ENCODE measurements around the gene TMEM109.

DNA sequence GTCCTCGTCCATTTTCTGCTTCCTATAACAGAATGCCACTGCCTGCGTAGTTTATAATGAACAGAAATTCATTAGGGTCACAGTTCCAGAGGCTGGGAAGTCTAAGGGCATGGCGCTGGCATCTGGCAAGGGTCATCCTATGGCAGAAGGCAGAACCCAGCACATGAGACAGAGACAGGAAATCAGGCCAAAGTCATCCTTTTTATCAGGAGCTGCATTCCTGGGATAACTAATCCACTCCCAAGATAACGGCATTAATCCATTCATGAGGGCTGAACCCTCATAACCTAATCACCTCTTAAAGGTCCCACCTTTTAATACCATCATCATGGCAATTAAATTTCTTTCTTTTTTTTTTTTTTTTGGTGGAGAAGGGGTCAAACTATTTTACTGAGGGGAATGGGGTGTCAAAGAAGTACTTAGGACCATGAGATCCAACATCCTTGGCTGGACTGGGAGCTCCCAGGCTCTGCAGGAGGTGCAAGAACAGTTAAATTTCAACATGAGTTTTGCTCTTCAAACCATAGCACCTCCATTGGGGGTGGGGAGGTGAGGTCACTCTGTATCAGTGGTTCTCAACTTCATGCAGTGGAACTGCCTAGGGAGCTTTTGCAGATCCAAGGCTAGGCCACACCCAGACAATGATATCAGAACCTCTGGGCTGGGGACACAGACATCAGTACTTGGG, 4.4 kb downstream of the TMEM109 start:
- TF ChIP-seq ZNF12 (CRISPR knock-in tag; IDR thresholded peaks at IDR 0.05) = no peak
- TF ChIP-seq, protein P1, sequence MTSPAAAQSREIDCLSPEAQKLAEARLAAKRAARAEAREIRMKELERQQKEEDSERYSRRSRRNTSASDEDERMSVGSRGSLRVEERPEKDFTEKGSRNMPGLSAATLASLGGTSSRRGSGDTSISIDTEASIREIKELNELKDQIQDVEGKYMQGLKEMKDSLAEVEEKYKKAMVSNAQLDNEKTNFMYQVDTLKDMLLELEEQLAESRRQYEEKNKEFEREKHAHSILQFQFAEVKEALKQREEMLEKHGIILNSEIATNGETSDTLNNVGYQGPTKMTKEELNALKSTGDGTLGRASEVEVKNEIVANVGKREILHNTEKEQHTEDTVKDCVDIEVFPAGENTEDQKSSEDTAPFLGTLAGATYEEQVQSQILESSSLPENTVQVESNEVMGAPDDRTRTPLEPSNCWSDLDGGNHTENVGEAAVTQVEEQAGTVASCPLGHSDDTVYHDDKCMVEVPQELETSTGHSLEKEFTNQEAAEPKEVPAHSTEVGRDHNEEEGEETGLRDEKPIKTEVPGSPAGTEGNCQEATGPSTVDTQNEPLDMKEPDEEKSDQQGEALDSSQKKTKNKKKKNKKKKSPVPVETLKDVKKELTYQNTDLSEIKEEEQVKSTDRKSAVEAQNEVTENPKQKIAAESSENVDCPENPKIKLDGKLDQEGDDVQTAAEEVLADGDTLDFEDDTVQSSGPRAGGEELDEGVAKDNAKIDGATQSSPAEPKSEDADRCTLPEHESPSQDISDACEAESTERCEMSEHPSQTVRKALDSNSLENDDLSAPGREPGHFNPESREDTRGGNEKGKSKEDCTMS (CRISPR knock-in tag; conservative IDR thresholded peaks at IDR 0.05) = no peak
- TF ChIP-seq, protein P2, sequence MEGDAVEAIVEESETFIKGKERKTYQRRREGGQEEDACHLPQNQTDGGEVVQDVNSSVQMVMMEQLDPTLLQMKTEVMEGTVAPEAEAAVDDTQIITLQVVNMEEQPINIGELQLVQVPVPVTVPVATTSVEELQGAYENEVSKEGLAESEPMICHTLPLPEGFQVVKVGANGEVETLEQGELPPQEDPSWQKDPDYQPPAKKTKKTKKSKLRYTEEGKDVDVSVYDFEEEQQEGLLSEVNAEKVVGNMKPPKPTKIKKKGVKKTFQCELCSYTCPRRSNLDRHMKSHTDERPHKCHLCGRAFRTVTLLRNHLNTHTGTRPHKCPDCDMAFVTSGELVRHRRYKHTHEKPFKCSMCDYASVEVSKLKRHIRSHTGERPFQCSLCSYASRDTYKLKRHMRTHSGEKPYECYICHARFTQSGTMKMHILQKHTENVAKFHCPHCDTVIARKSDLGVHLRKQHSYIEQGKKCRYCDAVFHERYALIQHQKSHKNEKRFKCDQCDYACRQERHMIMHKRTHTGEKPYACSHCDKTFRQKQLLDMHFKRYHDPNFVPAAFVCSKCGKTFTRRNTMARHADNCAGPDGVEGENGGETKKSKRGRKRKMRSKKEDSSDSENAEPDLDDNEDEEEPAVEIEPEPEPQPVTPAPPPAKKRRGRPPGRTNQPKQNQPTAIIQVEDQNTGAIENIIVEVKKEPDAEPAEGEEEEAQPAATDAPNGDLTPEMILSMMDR (CRISPR knock-in tag; IDR thresholded peaks at IDR 0.05) = no peak
- TF ChIP-seq ELF1 (CRISPR knock-in tag; IDR thresholded peaks at IDR 0.05) = no peak
- TF ChIP-seq ATF1 (CRISPR knock-in tag; IDR thresholded peaks at IDR 0.05) = no peak
- TF ChIP-seq ZNF274 (CRISPR knock-in tag; IDR thresholded peaks at IDR 0.05) = no peak
